ENCODE results near the gene SBF2.

The SBF2 gene

GRCh38 chr11:9973921-9974320 is 320.1 kb downstream of the SBF2 start:
- Histone ChIP-seq H3K27ac (ENCODE audit: low read depth, low read length) (no peak overlapping the region), H3K9ac (ENCODE audit: low read length) (no peak overlapping the region), H3K27me3 (ENCODE audit: control insufficient read depth in 1 of 2, insufficient read depth in 2 of 2, low read length in 2 of 2) (no peaks in the 10 kb centered on the region), H3K4me3 (ENCODE audit: low read depth in 1 of 2, low read length in 2 of 2) (no peak overlapping the region), H3K9me3 (ENCODE audit: low read length) (no peaks in the 10 kb centered on the region), H3K36me3 (ENCODE audit: insufficient read depth, low read length) (no peaks in the 10 kb centered on the region), H3K4me1 (ENCODE audit: insufficient read depth, low read length) (no peaks in the 10 kb centered on the region)

DNA sequence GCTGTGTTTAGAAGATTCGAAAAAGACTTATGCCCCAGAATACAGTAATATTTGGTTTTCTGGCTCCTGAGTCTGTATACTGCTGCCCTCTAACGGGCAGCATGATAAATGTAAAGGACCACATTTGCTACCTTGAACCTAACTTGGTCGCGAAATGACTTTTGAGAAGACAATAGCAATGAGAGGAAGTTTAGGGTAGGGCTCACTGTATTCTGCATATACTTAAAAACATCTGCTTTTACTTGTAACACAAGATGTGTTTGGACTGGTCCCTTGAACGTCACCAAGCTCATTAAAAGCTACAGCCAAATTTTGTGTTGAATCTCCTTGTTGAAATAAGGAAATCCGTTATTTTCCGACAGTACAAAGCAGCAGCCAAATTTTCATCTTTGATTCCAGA is 321.0 kb downstream of the SBF2 start:
- no peak overlapping the region for H3K27ac ChIP-seq (ENCODE audit: low read depth, low read length)
- H3K4me1 ChIP-seq (ENCODE audit: insufficient read depth, low read length) = no peaks in the 10 kb centered on the region
- no peaks in the 10 kb centered on the region for H3K9me3 ChIP-seq (ENCODE audit: low read length)
- H3K4me3 ChIP-seq (ENCODE audit: low read depth in 1 of 2, low read length in 2 of 2) = no peak overlapping the region
- no peaks in the 10 kb centered on the region for H3K27me3 ChIP-seq (ENCODE audit: control insufficient read depth in 1 of 2, insufficient read depth in 2 of 2, low read length in 2 of 2)
- no peaks in the 10 kb centered on the region for H3K36me3 ChIP-seq (ENCODE audit: insufficient read depth, low read length)
- no peak overlapping the region for H3K9ac ChIP-seq (ENCODE audit: low read length)

GRCh38 chr11:9971894-9972293 is 322.1 kb downstream of the SBF2 start:
- Histone ChIP-seq H3K4me3 (ENCODE audit: low read depth in 1 of 2, low read length in 2 of 2) (no peak overlapping the region), H3K9me3 (ENCODE audit: low read length) (no peaks in the 10 kb centered on the region), H3K27ac (ENCODE audit: low read depth, low read length) (no peak overlapping the region), H3K9ac (ENCODE audit: low read length) (no peak overlapping the region), H3K4me1 (ENCODE audit: insufficient read depth, low read length) (no peaks in the 10 kb centered on the region), H3K36me3 (ENCODE audit: insufficient read depth, low read length) (no peaks in the 10 kb centered on the region), H3K27me3 (ENCODE audit: control insufficient read depth in 1 of 2, insufficient read depth in 2 of 2, low read length in 2 of 2) (no peaks in the 10 kb centered on the region)

DNA sequence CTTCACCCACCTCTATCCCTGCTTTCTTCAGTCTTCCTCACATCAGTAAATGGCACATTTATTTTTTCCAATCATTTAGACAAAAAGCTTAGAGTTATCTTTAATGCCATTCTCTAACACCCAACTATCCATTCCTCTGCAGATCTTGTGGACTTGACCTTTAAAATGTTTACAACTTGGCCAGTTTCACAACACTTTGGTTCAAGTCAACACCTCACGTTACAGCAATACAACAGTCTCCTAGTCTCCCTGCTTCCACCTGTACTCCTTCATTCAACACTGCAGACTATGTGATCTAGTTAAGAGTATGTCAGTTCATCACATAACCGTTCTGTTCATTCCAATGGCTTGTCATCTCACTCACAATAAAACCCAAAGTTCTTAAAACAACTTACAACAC is 325.0 kb downstream of the SBF2 start:
- Histone ChIP-seq H3K36me3 (ENCODE audit: insufficient read depth, low read length) (no peaks in the 10 kb centered on the region), H3K4me1 (ENCODE audit: insufficient read depth, low read length) (no peaks in the 10 kb centered on the region), H3K9me3 (ENCODE audit: low read length) (no peaks in the 10 kb centered on the region), H3K4me3 (ENCODE audit: low read depth in 1 of 2, low read length in 2 of 2) (no peak overlapping the region), H3K27me3 (ENCODE audit: control insufficient read depth in 1 of 2, insufficient read depth in 2 of 2, low read length in 2 of 2) (no peaks in the 10 kb centered on the region), H3K27ac (ENCODE audit: low read depth, low read length) (no peak overlapping the region), H3K9ac (ENCODE audit: low read length) (no peak overlapping the region)

GRCh38 chr11:9962722-9963121 is 331.3 kb downstream of the SBF2 start:
- Histone ChIP-seq H3K36me3 (ENCODE audit: insufficient read depth, low read length) (peaks cover 11% of the 10 kb centered on the region), H3K4me1 (ENCODE audit: insufficient read depth, low read length) (no peaks in the 10 kb centered on the region), H3K27ac (ENCODE audit: low read depth, low read length) (no peak overlapping the region)

DNA sequence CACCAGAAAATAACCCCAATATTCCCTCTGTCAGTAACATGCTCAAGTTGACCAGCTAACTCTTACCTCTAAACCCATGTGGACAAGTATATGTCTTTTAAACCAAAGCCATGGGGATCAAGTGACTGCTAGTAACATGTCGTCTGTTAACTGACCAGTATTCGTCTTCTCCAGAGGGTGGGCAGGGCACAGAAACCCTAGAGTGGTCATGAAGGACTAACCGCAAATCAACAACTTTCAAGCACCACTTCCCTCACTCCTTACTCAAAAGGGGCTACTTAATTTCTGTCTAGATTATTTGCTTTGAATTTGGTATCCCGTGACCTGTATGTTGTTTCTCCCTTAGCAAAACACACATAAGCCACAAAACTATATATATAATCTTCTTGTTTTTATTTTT is 336.9 kb downstream of the SBF2 start:
- Histone ChIP-seq H3K4me1 (ENCODE audit: insufficient read depth, low read length) (peaks cover 4% of the 10 kb centered on the region), H3K4me3 (ENCODE audit: low read depth in 1 of 2, low read length in 2 of 2) (no peak overlapping the region), H3K27ac (ENCODE audit: low read depth, low read length) (no peak overlapping the region), H3K27me3 (ENCODE audit: control insufficient read depth in 1 of 2, insufficient read depth in 2 of 2, low read length in 2 of 2) (no peaks in the 10 kb centered on the region), H3K36me3 (ENCODE audit: insufficient read depth, low read length) (peaks cover 11% of the 10 kb centered on the region), H3K9ac (ENCODE audit: low read length) (no peak overlapping the region), H3K9me3 (ENCODE audit: low read length) (no peaks in the 10 kb centered on the region)

More at GRCh38 chr11:9962722-9963121, 331.3 kb downstream of the SBF2 start:
- Histone ChIP-seq H3K9me3 (ENCODE audit: low read length) (no peaks in the 10 kb centered on the region), H3K4me3 (ENCODE audit: low read depth in 1 of 2, low read length in 2 of 2) (no peak overlapping the region), H3K9ac (ENCODE audit: low read length) (no peak overlapping the region), H3K27me3 (ENCODE audit: control insufficient read depth in 1 of 2, insufficient read depth in 2 of 2, low read length in 2 of 2) (no peaks in the 10 kb centered on the region)

- Histone ChIP-seq H3K4me3 (ENCODE audit: low read depth in 1 of 2, low read length in 2 of 2) (no peak overlapping the region), H3K9me3 (ENCODE audit: low read length) (no peaks in the 10 kb centered on the region), H3K4me1 (ENCODE audit: insufficient read depth, low read length) (peaks cover 10% of the 10 kb centered on the region), H3K36me3 (ENCODE audit: insufficient read depth, low read length) (peaks cover 11% of the 10 kb centered on the region), H3K27me3 (ENCODE audit: control insufficient read depth in 1 of 2, insufficient read depth in 2 of 2, low read length in 2 of 2) (no peaks in the 10 kb centered on the region), H3K27ac (ENCODE audit: low read depth, low read length) (no peak overlapping the region), H3K9ac (ENCODE audit: low read length) (no peak overlapping the region)
Observed at GRCh38 chr11:9956483-9956882, 337.5 kb downstream of the SBF2 start.

DNA sequence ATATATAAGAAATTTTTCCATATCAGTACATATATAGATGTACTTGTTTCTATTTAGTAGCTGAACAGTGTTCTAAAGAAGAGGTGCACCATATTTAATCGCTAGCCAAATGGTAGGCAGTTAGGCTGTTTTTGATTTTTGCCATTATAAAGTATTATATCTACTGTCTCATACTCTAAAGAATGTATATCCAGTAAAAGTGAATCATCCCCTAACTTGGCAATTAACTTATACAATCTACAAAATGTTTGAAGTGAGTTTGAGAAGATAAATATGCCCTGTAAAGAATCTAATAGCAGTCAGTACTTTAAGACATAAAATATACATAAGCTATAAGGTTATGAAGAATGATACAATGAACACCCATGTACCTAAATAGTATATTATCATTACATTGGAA is 338.6 kb downstream of the SBF2 start:
- Histone ChIP-seq H3K4me3 (ENCODE audit: low read depth in 1 of 2, low read length in 2 of 2) (no peak overlapping the region), H3K27me3 (ENCODE audit: control insufficient read depth in 1 of 2, insufficient read depth in 2 of 2, low read length in 2 of 2) (no peaks in the 10 kb centered on the region), H3K4me1 (ENCODE audit: insufficient read depth, low read length) (peaks cover 10% of the 10 kb centered on the region), H3K9me3 (ENCODE audit: low read length) (no peaks in the 10 kb centered on the region), H3K27ac (ENCODE audit: low read depth, low read length) (no peak overlapping the region), H3K36me3 (ENCODE audit: insufficient read depth, low read length) (peaks cover 11% of the 10 kb centered on the region), H3K9ac (ENCODE audit: low read length) (no peak overlapping the region)

- Histone ChIP-seq H3K27ac (ENCODE audit: low read depth, low read length) (no peak overlapping the region), H3K4me3 (ENCODE audit: low read depth in 1 of 2, low read length in 2 of 2) (no peak overlapping the region), H3K9me3 (ENCODE audit: low read length) (no peaks in the 10 kb centered on the region), H3K36me3 (ENCODE audit: insufficient read depth, low read length) (peaks cover 5% of the 10 kb centered on the region), H3K4me1 (ENCODE audit: insufficient read depth, low read length) (peaks cover 10% of the 10 kb centered on the region), H3K9ac (ENCODE audit: low read length) (no peak overlapping the region), H3K27me3 (ENCODE audit: control insufficient read depth in 1 of 2, insufficient read depth in 2 of 2, low read length in 2 of 2) (no peaks in the 10 kb centered on the region)
Observed at GRCh38 chr11:9953994-9954626, 339.9 kb downstream of the SBF2 start.

DNA sequence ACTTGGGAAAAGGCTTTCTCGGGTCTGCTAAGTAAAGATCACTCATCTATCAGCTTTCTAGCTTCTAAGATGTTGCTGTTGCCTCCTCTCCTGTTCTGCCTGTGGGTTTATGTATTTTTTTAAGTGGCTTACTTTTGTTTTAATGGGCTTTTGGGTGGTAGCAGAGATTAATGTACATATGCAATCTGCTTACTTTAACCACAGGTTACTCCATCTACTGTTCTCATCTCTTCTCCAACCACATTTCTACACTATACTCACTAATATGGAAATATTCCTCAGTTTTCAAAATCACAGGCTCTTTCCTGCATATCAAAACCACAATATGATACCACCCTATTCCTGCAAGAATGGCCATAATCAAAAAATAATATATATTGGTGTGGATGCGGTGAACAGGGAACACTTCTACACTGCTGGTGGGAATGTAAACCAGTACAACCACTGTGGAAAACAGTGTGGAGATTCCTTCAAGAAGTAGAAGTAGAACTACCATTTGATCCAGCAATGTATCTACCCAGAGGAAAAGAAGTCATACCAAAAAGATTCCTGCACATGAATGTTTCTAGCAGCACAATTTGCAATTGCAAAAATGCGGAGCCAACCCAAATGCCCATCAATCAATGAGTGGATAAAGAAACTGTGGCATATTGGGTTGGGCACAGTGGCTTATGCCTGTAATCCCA is 341.4 kb downstream of the SBF2 start:
- no peaks in the 10 kb centered on the region for H3K27me3 ChIP-seq (ENCODE audit: control insufficient read depth in 1 of 2, insufficient read depth in 2 of 2, low read length in 2 of 2)
- no peaks in the 10 kb centered on the region for H3K36me3 ChIP-seq (ENCODE audit: insufficient read depth, low read length)
- no peaks in the 10 kb centered on the region for H3K9me3 ChIP-seq (ENCODE audit: low read length)
- H3K9ac ChIP-seq (ENCODE audit: low read length) = no peak overlapping the region
- no peak overlapping the region for H3K4me3 ChIP-seq (ENCODE audit: low read depth in 1 of 2, low read length in 2 of 2)
- H3K27ac ChIP-seq (ENCODE audit: low read depth, low read length) = no peak overlapping the region
- peaks cover 10% of the 10 kb centered on the region for H3K4me1 ChIP-seq (ENCODE audit: insufficient read depth, low read length)

DNA sequence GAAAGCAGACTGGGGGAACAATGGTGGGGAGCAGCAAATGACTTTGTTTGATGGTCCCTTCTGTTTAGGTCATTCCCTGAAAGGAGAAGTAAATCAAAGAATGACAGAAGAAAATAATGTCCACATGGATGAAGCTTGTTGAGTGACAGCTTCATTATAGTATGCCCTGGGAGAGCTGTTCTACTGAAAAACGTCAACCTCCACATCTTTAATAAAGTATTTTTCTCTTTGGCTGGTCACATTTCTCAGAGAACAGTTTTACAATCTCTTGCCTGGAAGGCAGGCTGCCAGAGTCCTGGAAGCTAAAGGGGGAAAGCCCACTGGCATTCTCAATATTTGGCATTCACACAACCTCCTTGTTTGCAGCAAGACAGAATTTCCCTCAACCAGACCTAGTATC is 342.2 kb downstream of the SBF2 start:
- Histone ChIP-seq H3K27me3 (ENCODE audit: control insufficient read depth in 1 of 2, insufficient read depth in 2 of 2, low read length in 2 of 2) (no peaks in the 10 kb centered on the region), H3K4me1 (ENCODE audit: insufficient read depth, low read length) (peaks cover 10% of the 10 kb centered on the region), H3K9ac (ENCODE audit: low read length) (no peak overlapping the region), H3K9me3 (ENCODE audit: low read length) (no peaks in the 10 kb centered on the region), H3K36me3 (ENCODE audit: insufficient read depth, low read length) (no peaks in the 10 kb centered on the region), H3K27ac (ENCODE audit: low read depth, low read length) (no peak overlapping the region), H3K4me3 (ENCODE audit: low read depth in 1 of 2, low read length in 2 of 2) (no peak overlapping the region)

DNA sequence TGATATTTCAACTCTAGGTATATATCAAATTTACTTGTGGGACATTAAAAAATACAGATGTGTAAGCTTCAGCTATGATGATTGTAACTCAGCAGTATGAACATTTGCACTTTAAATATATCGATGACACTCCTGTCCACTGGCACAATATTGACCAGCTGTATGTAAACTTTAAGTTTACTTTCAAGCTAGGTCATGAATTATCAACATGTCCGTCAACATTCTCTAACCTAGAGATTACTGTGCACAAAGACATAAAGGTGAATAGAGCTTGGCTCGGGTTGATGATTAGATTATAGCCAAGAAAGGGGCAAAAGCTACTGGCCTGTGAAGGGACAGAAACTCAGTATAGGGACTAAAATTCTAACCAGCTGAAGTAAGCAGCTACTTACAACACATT is 343.6 kb downstream of the SBF2 start:
- Histone ChIP-seq H3K9me3 (ENCODE audit: low read length) (no peaks in the 10 kb centered on the region), H3K4me3 (ENCODE audit: low read depth in 1 of 2, low read length in 2 of 2) (no peak overlapping the region), H3K36me3 (ENCODE audit: insufficient read depth, low read length) (no peaks in the 10 kb centered on the region), H3K9ac (ENCODE audit: low read length) (no peak overlapping the region), H3K27me3 (ENCODE audit: control insufficient read depth in 1 of 2, insufficient read depth in 2 of 2, low read length in 2 of 2) (no peaks in the 10 kb centered on the region), H3K27ac (ENCODE audit: low read depth, low read length) (no peak overlapping the region), H3K4me1 (ENCODE audit: insufficient read depth, low read length) (peaks cover 10% of the 10 kb centered on the region)

All from muscle layer of colon (tissue), 2 donors.